HG03469 (cell line): ENCODE measurements around the gene HERC3.
A peak's percentile ranks its signal among the peaks of the same experiment; 100 is the strongest.

Experiments used
- ATAC-seq: cut with Tn5 transposase; IDR thresholded peaks from one replicate; pipeline ENCODE4 v1.9.1; 2021; ENCODE audit warnings: mild to moderate bottlenecking, moderate library complexity, moderate number of reproducible peaks; ENCODE audit not compliant: unreplicated experiment

The HERC3 gene

DNA sequence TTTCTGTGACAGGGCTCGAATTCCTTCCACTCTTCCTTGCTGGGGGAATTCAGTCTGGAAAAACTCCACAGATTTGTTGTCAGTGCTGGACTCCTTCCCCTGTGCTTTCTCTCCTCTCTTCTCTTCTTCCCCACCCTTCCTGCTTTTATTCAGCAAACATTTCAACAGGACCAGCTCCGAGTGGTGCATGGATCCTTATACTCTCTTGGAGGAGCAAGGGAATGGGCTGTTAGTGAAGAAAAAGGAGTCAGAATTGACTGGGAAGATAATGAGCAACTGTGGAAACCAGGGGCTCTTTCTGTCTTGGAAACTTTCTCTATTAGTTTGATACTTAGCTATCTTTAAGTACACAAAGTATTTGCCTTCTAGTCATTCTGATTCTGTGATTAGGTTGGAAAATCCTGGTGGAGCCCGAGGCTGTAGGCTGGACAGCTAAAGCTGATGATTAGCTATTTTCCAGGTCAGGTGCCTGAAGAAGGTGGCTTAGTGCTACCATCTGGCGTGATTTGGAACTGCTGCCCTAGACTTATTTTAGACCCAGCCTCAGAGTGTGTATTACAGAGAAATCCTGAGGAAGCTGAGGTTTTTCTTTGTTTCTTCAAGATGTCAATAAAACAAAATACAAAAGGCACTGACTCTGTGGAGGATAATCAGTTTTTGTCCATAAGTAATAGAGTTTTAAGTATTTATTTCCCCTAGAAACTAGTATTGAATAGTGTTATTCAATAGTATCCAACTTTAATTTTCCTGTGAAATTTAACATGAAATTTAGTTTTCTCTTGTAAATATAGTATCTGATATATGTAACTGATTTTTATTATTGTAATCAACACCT lies 67.0 kb downstream of the HERC3 start:
- ATAC-seq: peak; percentile 84

DNA sequence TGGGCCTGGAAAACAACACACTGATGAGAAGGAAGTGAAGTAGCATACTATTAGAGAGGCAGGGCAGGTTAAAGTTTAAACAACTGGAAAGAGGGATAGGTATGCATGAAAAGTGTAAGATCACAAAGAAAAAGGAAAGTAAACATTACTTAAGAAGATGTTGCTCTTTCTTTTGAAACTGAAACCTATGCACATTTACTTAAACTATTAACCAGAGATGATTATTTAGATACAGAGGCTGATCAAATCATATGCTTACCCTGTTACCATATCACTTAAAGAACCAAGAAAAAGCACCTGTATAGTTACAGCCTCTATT lies 67.6 kb downstream of the HERC3 start:
- no peak for ATAC-seq

DNA sequence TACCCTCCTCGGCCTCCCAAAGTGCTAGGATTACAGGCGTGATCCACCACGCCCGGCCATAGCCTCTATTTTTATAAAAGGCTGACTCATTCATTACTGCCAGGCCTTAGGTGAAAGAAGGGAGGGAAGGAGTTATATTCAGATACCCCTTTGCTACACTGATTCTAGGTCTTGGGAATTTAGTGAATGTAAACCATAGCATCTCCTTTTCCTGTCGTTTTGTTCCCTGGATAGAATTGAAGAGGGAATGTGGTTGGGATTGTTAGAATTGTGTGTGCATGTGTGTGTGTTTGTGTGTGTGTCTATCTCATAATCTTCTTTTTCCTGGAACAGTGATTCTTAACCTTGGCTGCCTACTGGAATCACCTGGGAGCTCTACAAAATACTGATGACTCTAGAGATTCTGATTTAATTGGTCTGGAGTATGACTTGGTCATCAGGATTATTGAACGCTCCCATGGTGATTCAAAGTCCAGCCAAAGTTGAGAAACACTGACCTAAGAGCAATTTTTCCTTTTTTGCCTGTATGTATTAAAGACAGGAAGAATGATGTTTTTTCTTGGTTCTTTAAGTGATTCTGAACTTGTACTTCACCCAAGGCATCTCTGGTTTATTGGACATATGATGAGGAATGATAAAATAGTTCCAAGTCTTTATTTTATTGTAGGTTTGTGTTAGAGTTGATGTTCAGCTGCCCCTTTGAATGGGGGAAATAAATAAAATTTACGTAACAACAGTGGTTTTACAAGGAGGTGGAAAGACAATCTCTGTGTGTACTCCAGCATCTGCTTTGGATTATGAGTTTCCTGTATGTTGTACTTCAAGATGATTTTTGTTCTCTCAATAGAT lies 68.4 kb downstream of the HERC3 start:
- ATAC-seq: no peak

DNA sequence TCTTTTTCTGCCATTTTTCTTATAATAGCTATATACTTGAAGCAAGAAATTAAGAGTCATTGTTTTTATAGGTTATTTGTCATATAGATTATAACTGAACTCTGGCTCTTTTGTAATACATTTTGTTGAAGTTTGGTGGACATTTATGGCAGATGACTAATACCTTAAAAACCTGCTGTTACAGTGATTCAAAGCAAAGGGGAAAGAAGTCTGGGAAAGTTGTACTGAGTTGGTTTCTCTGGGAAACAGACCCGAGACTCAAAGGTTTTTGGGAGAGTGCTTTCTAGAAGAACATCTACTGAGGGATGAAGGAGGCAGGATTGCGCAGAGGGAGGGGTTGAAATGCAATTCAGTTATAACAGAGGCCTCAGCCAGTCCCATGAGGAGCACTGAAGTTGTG lies 69.5 kb downstream of the HERC3 start:
- ATAC-seq: no peak

DNA sequence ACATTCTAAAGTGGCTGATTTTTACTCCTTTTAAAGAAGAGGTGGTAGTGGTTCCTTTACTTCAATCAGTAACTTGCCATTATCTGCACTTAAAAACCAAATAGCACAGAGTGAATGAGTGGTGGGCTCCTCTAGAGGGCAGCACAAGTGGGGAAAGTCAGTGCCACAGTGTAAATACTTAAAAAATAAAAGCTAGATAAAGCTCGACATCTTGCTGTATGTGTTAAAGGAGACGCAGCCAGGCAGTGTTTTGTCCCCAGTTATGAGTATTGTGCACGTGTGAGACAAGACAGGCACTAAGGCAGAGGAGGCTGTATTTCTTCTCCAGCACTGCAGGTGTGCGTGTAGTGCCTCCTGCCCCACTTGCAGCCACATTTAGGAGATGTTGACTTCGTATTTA lies 80.7 kb downstream of the HERC3 start:
- no peak for ATAC-seq

DNA sequence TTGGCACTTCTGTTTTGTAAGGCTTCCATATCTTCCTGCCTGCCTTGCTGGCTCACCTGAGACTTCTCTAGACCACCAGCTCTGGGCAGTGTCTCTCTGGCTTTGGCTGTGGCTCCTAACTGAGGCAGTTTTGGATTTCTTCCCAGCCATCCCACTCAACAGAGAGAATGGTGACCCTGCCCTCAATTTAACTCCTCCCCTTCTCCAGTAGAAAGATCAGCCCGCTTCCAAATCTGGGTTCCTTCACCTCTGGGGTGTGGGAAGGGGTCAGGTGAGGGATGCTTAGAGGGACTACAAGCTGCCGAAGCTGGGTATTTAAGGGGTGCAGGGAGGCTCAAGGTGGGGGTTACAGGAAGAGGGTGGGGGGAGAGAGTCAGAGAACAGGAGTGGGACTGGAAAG lies 81.6 kb downstream of the HERC3 start:
- ATAC-seq: no peak

- no peak for ATAC-seq
These were observed 82.3 kb downstream of the HERC3 start for GRCh38 chr4:88674565-88674964.

DNA sequence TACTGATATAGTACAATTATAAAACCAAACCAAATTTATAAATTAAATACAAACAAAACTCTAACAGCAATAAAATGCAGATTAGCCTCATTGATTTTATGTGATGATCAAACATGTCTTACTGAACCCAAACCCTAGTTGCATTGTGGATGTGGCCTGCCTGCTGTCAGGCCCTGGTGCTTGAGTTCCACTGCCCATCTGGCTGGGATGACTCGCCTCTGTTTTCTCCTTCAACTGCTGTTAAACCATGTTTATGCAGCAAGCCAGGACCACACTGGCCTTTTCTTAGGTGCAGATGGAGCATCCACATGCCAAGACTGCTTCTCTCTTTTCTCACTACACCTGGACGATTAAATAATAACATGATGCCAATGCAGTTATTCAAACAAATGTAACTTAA lies 82.7 kb downstream of the HERC3 start:
- no peak for ATAC-seq

- ATAC-seq: no peak
These were observed 83.3 kb downstream of the HERC3 start for GRCh38 chr4:88675543-88675942.

GRCh38 chr4:88681209-88681608 lies 88.9 kb downstream of the HERC3 start:
- ATAC-seq: no peak

DNA sequence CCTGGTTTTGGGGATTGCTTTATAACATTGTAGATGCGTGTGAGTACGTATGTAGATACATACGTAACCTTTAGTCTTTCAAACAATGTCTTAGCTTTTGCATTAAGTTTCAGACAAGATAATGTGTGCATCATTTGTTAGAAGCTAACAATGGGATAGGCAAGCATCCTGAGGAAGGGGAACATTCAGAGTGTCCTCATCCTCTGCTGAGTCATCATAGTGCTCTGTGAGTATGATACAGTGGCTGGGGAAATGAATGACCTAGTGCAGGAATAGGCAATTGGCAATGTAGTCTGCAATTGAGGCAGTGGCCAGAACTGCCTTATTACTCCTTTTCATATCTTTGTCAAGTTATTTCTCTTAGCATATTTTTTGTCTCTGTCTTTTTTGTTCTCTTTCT lies 98.1 kb downstream of the HERC3 start:
- ATAC-seq: no peak

DNA sequence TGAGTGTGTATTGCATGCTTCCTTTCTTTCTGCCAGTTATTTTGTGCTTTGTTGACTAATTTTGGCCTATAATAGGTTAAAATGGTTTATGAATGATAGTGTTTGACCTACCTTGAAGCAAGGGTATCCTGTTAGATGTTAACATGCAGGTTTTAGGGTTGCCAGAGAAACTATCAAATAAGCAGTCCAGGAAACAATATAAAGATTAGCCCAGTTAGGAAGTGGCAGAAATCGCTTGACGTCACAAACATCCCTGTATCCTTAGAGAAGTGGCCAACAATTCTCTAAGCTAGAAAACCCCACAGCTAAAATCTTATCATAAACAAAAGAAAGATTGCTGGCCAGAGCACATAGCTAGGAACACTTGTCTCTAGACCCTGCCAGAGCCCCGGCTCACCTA lies 101.5 kb downstream of the HERC3 start:
- ATAC-seq: no peak

DNA sequence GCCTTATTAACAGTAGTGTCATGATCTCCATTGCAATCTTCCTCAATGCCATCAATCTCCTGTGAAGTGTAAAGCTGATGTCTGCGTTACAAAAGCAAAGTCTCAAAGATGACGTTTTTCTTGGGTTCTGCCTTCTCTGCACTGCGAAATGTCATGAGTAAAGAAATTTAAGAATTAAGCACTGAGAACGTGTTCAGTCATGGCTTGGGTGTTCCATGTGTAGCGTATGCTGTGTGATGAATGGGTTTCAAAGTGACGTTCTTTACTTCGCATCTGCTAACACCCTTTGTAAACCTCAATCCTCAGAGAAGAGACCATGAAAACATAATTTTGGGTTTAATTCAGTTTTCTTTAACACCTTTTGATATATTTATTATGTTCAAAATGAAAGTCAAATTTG lies 104.3 kb downstream of the HERC3 start:
- no peak for ATAC-seq

- no peak for ATAC-seq
These were observed 104.9 kb downstream of the HERC3 start for GRCh38 chr4:88697141-88697540.

DNA sequence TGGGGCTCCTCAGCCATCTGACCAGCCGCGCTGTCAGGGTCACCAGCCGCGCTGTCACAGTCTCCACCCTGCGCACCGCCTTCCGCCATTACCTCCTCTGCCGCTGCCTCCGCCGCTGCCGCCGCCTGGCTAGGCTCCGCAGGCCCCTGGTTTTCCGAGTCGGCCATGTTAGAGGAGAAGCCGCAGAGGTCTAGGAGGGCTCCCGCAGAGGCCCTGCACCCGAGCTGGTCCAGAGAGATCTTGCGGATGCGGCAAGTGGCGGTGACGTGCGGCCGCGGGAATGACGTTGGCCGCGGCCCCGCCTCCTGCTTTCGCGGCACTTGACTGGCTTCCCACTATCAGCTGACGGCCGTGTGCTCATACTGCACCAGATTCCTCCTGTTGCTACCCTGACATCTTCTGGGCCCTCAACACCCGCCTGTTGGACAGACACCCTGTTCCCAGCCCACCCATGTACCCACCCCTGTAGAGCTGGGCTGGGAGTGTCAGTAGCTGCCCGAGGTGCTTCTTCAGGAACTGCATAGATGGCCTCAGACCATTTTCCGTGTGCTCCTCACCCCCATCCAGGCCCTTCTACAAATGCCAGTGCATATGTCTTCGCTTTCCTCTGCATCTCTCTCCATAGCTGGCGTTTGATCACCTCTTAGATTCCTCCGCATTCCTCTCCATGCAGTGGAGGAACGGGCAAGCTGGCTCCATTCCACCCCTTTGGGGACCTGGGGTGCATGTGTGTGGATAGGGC lies 105.5 kb downstream of the HERC3 start, which contains the start of gene NAP1L5:
Gene NAP1L5, minus strand, starts transcription at position 242 of the 742 bp plus-strand sequence. Its CDS starts 75 bp downstream, at position 167.
- peak; percentile 94 for ATAC-seq

DNA sequence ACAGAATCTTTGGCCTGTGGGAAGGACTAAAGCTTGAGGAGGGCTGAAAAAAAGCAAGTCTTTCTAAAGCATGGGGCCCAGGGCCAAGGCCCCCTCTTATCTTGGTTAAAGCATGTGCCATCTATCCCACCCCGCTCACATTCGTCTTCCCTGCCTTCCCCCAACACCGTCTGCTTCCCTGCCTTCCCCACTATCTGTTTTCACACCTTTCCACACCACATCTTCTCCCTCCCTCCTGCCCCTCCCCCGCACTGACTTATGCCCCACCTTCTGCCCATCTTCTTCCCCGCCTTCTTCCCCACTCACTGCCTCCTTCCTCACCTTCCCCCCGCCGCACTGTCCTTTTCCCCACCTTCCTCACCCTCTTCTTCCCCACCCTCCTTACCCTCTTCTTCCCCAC lies 106.2 kb downstream of the HERC3 start:
- ATAC-seq: no peak

DNA sequence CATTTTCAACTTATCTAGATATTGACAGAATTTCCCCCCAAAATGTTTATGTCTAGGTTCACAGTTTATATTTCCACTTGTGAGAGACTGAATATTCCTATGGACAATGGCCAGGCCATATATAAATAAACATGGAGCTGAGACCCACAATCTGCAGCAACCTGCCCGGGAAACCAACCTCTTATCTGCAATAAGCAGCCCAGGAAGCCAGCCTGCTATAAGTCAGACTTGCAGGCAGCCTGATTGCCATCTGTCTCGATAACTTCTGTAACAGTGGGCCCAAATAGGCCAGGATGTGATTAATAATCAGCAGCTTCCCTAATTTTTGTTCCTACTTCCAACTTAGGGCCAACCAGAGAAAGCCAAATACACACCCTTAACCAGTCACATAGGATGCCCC lies 110.5 kb downstream of the HERC3 start:
- no peak for ATAC-seq

- no peak for ATAC-seq
These were observed 112.9 kb downstream of the HERC3 start for GRCh38 chr4:88705223-88705622.

DNA sequence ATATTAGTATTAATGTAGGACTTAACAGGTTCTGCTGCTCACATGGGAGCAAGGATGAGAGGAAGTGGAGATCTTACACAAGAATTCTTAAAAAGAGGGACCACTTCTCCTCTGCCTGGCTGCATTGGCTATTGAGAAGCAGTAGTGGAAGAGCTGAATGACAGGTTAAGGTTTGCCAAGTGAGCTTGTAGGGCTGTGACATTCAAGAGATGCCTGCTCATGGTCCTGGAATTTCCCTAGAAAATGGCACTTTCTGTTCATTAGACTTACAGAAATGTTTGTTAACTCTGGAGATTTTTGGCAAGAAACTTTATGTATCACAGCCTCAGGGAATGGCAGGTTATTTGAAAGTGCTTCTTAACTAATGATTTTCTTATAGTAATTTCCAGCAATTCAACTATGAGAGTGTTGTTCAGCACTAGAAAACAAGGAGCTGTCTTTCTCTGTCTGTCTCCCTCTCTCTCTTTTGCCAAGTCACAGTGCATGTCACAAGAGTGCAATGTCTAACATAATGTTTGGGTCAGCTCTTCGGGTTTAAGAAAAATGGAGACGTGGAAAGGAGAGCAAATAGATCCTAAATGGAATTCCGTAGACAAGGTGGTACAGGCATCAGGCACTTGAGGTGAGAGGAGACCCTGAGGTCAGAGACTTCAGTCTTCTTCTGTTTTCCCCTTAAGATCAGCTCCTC lies 113.7 kb downstream of the HERC3 start:
- ATAC-seq: no peak

- ATAC-seq: no peak
These were observed 114.3 kb downstream of the HERC3 start for GRCh38 chr4:88706574-88706973.

- ATAC-seq: no peak
These were observed 117.7 kb downstream of the HERC3 start for GRCh38 chr4:88709989-88710388.
